ENCODE measurements around the gene CHST4.
"Not testable (repeated sequence)": the region's sequence is repeated elsewhere in the genome, so short reads cannot be mapped to it uniquely, and the experiment has no call there.

CHST4 gene

DNA sequence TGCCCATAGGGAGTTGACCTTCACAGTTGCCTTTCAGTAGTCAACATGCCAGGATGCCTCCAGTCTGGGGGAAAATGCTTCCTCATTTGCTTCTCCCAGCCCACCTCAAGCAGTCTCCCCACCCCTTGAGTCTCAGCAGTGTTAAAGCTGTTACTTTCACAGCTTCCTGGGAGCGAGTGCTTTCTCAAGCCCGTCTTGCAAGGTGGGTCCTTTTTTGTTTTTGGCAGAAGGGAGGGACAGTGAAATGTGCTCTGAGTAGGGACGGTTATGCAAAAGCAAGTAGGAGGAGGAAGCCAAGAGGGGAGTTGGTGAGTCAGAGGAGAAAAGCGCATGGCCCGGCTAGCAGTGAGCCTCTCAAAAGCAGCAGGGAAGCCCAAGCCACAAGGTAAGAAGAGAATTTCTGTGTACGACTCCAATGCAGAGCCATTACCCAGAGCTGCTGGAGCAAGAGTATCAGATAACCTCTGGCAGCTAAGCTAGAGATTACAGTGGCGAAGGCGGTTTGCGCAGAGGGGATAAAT is at the start of gene CHST4:
TSS of gene CHST4 (plus strand) at position 316 of the 521 bp plus-strand sequence. CDS start 10,252 bp downstream, outside the sequence.
- no peak for DNase-seq (ENCODE audit: low spot score)

DNA sequence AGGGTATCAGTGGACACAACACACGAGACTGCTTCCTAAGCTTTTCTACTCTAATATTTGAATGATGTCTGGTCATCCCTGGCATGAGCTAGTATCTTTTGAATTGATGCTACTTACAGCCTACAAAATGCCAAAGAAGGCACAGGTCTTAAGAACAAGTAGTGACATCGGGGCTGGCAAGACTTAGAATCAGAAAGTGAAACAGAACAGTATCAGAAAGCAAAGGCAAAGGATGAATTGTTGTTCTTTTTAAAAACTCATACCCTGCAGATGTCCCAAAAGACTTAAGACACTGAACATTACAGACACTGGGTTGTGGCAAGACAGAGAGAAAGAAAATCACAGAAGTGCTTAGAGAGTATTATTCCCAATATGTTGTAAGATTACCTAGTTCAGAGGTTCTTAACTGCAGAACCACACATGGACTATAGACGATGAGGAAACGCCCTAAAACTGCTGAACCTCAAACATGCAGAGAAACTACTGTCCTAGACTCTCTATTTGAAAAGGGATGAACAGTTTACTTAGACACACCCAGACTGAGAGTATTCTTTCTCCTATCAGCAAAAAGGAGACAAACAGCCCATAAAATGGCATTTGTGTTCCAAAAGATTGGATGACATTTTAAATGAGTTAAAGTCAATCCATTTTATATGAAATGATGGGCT is 49.6 kb upstream of the CHST4 start:
- peak; percentile 55 for DNase-seq (ENCODE audit: low spot score)

GRCh38 chr16:71479420-71479819 is 46.8 kb upstream of the CHST4 start:
- DNase-seq (ENCODE audit: low spot score), result peak; percentile 92

DNA sequence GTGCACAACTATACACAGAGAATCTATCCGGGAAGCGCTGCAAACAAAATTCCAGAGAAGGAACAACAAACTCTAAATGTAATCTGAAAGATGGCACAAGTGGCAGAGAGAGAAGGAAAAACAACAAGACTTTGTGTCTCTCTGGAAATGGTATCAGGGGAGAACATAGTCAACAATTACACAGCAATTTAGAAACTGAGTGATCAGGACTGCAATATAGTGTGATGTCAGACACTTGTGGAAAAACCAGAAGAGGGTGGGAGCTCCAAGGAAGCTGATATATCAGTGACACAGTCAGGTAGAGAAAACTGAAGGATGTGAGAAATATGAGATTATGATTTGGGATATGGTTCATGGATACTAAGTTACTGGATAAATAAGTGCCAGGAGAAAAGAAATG is 45.3 kb upstream of the CHST4 start:
- peak; percentile 81 for DNase-seq (ENCODE audit: low spot score)

- no peak for DNase-seq (ENCODE audit: low spot score)
Observed at GRCh38 chr16:71482569-71482968, 43.7 kb upstream of the CHST4 start.

DNA sequence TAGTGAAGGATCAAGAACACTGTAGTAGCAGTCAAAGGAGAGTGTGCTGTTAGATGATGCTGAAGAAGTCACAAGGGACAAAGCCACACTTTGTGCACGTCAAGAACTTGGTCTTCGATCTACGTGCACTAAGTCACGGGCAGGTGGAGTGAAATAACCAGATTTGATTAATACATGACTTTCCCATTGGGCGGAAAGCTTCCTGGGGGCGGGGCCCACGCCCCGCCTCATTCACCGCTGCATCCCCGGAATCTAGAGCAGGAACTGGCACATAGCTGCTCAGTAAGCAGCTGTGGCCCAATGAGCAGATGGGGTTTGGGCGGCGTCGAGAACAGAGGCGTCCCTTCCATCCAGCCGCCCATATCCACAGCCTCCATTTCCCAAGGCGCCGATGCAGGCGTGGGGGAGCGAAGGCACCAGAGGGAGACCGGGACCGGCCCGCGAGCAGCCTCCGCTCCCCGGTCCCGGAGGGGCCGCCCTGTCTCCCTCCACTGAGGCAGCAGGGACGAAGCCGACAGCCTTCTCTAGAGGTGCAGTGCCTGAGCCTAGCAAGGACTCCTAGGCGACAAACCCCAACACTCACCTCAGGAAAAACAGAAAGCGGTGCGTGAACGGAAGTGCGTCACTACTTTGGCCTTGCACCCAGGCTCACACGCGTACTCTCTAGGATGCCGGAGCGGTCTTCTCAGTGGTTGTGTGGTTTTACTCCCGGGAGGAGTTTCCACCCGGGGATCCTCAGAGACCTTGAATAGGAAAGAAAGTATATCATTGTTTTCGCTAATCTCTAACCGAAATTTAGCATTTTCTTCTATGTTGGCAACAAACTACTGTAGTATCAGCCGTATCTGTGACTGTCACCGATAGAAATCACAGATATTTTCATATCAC is 42.0 kb upstream of the CHST4 start:
- peak; percentile 91 for DNase-seq (ENCODE audit: low spot score)

GRCh38 chr16:71489122-71489521 is 37.1 kb upstream of the CHST4 start, which contains the start of gene ZNF19:
Gene ZNF19, minus strand, starts transcription at chr16:71489324. Its CDS starts 7,210 bp downstream, at chr16:71482114.
- DNase-seq (ENCODE audit: low spot score), result no peak

- peak; percentile 73 for DNase-seq (ENCODE audit: low spot score)
Observed at GRCh38 chr16:71490361-71490760, 35.9 kb upstream of the CHST4 start.

DNA sequence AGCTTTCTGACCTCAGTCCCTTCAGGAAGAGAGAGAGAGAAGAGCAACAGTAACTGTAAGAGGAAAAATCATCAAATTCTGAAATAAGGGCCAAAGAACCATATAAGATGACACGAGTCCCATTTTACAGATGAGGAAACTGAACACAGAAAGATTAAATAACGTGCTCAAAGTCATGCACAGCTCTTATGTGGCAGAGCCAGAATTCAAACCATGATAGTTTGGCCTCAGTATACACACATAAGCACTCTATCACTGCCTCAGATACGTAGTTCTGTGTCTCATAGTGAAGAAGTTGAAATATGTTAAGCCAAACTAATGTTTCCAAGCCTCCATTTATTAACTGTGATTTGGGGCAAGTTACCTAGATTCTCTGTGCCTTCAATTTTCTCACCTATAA is 35.2 kb upstream of the CHST4 start:
- DNase-seq (ENCODE audit: low spot score), result peak; percentile 52

- peak; percentile 62 for DNase-seq (ENCODE audit: low spot score)
Observed at GRCh38 chr16:71492786-71493185, 33.4 kb upstream of the CHST4 start.

- DNase-seq (ENCODE audit: low spot score), result peak; percentile 58
Observed at GRCh38 chr16:71493213-71493612, 33.0 kb upstream of the CHST4 start.

GRCh38 chr16:71498031-71498430 is 28.2 kb upstream of the CHST4 start:
- peak; percentile 56 for DNase-seq (ENCODE audit: low spot score)

DNA sequence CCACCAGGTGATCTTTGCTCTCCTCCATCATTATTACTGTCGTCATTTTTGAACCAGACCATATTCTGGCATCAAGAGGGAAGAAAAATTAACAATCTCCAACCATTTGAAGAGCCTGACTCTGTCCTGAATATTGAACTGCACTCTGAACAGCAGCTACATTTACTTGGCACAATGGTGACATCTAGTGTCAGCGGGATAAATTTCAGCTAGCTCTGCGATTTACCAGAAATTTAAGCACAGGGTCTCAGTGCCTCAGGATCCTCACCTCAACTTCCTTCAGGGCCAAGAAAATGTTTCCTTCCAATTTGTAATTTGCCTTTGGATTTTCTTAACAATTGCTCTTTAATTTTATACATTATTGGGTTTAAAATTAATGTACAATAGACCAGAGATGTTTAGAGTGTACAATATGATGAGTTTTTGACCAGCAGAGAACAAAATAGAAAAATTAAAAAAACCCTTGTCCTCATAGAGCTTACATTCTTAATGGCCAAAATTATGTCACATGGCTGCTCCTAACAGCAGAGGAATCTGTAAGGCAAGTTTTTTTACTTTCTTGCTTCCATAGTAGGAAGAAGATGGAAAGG is 26.4 kb upstream of the CHST4 start:
- DNase-seq (ENCODE audit: low spot score), result peak; percentile 85

DNA sequence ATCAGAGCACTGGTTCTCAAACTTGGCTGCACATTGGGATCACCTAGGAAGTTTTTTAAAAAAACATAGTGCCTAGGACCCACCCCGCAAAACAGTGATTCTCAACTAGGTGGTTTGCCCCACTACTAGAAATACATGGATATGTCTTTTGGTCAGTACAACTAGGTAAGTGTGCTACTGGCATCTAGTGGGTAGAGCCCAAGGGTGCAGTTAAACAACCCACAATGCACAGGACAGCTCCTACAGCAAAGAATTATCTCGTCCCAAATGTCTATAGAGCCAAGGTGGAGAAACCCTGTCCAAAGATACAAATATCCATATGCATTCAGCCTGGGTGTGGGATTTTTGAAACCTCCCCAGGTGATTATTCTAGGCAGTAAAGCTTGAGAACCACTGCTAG is 25.3 kb upstream of the CHST4 start:
- DNase-seq (ENCODE audit: low spot score), result no peak

DNA sequence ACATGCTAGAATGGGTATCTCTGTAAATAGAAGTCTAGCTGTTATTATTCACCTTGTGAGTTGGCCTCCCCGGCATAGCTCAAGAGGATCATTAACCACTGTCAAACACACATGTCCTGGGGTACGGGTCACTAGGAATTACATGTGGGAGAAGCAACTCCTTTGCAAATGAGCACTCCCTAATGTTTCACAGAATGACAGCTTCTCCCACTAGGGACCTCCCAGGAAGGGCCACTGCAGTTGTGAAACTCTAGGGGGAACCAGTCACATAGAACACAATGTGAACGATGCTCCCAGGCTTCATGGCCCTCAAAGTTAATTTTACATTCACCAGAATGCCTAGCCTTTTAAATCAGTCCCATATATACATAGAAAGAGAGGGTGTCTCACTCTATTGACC is 24.7 kb upstream of the CHST4 start:
- DNase-seq (ENCODE audit: low spot score), result no peak

GRCh38 chr16:71504051-71504450 is 22.2 kb upstream of the CHST4 start:
- DNase-seq (ENCODE audit: low spot score), result not testable (repeated sequence)

- DNase-seq (ENCODE audit: low spot score), result no peak
Observed at GRCh38 chr16:71504901-71505300, 21.3 kb upstream of the CHST4 start.

- DNase-seq (ENCODE audit: low spot score), result no peak
Observed at GRCh38 chr16:71507061-71507460, 19.2 kb upstream of the CHST4 start.

- DNase-seq (ENCODE audit: low spot score), result no peak
Observed at GRCh38 chr16:71513302-71513701, 12.9 kb upstream of the CHST4 start.

DNA sequence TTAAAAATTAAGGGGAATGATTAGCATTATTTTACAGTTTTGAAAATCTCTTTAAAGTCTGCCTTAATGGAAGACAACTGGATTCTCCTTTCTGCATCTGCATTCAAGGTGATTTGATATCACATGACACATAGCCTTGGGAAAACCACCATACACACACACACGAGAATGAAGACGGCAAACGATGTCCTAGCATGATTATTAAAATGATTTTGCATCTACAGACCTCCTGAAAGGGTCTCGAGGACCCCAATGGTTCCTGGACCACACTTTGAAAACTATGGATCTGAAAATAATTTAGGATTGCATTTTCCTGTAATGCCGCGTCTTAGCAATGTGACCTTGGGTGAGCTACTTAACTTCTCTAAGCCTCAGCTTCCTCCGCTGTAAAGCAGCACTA is 11.8 kb upstream of the CHST4 start:
- DNase-seq (ENCODE audit: low spot score), result no peak

- no peak for DNase-seq (ENCODE audit: low spot score)
Observed at GRCh38 chr16:71515026-71515425, 11.2 kb upstream of the CHST4 start.

DNA sequence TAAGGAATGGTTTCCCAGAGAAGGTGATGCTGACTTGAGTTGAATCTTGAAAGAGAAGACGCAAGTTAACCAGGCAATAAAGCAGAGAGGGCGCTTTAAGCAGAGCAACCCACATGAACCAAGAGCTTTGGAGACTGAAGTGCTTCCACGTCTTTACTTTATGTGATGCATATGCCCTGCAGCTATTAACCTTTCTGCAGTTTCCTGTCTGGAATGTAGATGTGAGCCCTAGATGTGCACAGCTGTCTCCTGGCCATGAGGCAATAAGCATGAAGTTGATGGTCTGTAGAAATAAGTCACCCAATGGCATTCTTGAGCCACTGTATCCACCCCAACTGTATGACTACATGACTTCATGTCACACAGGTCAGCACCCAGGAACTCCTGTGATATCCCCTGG is 5.7 kb upstream of the CHST4 start:
- no peak for DNase-seq (ENCODE audit: low spot score)
